ENCODE measurements around the gene LRFN4. TPM values are rescaled to one million over a fixed set of nuclear protein-coding genes. Genes with fewer than 3 reads are reported as not detected.

Gene LRFN4
- polyA plus RNA-seq, 3 donors = 1.0 to 7.7 (median 1.7) TPM

DNA sequence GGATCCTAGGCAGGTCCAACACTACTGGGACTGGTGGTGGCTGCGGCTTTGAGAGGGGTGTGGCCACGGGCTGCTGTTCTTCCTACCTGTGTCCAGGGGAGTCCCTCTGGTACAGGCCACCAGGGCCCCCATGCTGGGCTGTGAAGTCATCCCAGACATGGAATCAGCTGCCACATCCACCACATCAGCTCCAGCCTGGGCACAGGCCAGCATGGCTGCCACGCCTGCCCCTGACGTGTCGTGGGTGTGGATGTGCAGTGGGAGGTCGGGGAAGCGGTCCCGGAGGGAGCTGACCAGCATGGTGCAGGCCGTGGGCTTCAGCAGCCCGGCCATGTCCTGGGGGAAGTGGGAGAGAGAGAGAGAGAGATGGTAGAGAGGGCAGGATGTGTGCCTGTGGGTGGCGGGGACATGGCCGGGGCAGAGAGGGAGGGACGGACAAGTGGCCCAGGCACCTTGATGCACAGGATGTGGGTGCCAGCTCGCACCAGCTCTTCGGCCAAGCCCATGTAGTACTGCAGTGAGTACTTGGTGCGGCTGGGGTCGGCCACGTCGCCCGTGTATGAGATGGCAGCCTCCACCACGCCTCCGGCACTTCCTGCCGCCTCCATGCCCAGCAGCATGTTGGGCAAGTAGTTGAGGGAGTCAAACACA lies 6.2 kb upstream of the LRFN4 start:
- Mint-ChIP-seq H3K27me3 (ENCODE audit: low read depth in 3 of 3) (peaks cover 0 to 3% (median 0%) of the 10 kb centered on the region in 3 donors), H3K27ac (peak overlapping the region in 1 of 7 donors; percentile 20), H3K9me3 (no peaks in the 10 kb centered on the region), H3K4me3 (no peak overlapping the region), H3K4me1 (peaks cover 25% of the 10 kb centered on the region), H3K36me3 (peaks cover 12 to 30% of the 10 kb centered on the region in 2 donors)
- peaks cover 27 to 32% of the 10 kb centered on the region in 2 donors for H3K36me3 ChIP-seq (replicated peaks in 1 of 2; ENCODE audit: control insufficient read depth in 1 of 2, insufficient read depth in 2 of 2, low read length in 2 of 2)
- H3K4me1 ChIP-seq (ENCODE audit: control insufficient read depth in 1 of 2, insufficient read depth in 2 of 2, low read length in 2 of 2) = peaks cover 13 to 16% of the 10 kb centered on the region in 2 donors
- DNase-seq = peak in 1 of 3 donors; percentile 3
- H3K27ac ChIP-seq (ENCODE audit: low read depth in 1 of 2, low read length in 2 of 2) = no peak overlapping the region
- no peaks in the 10 kb centered on the region for H3K9me3 ChIP-seq (replicated peaks in 1 of 2; ENCODE audit: control insufficient read depth in 1 of 2, insufficient read depth in 1 of 2, low read length in 2 of 2)
- no peak overlapping the region for H3K4me3 ChIP-seq (replicated peaks in 1 of 3; ENCODE audit: low read depth in 2 of 3, low read length in 3 of 3)
- H3K27me3 ChIP-seq (ENCODE audit: control insufficient read depth in 2 of 2, insufficient read depth in 2 of 2, low read length in 2 of 2) = no peaks in the 10 kb centered on the region
- no peak for TF ChIP-seq CTCF (IDR thresholded peaks at IDR 0.05)
- no peaks in the 10 kb centered on the region for H3K79me2 ChIP-seq (ENCODE audit: insufficient read depth, low read length)
- intact Hi-C loops (cut with micrococcal nuclease) = no loop called here
- no peak overlapping the region for H2AFZ ChIP-seq (ENCODE audit: insufficient read depth, low read depth, low read length, poor library complexity, severe bottlenecking)
- 91% methylated on average over 21 of the region's 23 CpGs for WGBS (ENCODE audit: insufficient coverage)
- no peak overlapping the region for H3K4me2 ChIP-seq (replicated peaks; ENCODE audit: extremely low read depth, low read length, poor library complexity, severe bottlenecking)
- H3K9ac ChIP-seq (ENCODE audit: insufficient read depth, low read length, poor library complexity, severe bottlenecking) = no peak overlapping the region
- H4K20me1 ChIP-seq (ENCODE audit: insufficient read depth, low read length) = no peaks in the 10 kb centered on the region

GRCh38 chr11:66851239-66851596 lies 5.6 kb upstream of the LRFN4 start:
- H3K36me3 ChIP-seq (replicated peaks in 1 of 2; ENCODE audit: control insufficient read depth in 1 of 2, insufficient read depth in 2 of 2, low read length in 2 of 2) = peaks cover 22 to 27% of the 10 kb centered on the region in 2 donors
- no peak overlapping the region for H3K9ac ChIP-seq (ENCODE audit: insufficient read depth, low read length, poor library complexity, severe bottlenecking)
- no peaks in the 10 kb centered on the region for H4K20me1 ChIP-seq (ENCODE audit: insufficient read depth, low read length)
- H3K27ac ChIP-seq (ENCODE audit: low read depth in 1 of 2, low read length in 2 of 2) = no peak overlapping the region
- no peak overlapping the region for H3K4me3 ChIP-seq (replicated peaks in 1 of 3; ENCODE audit: low read depth in 2 of 3, low read length in 3 of 3)
- 100% methylated on average over 2 of the region's 4 CpGs for WGBS (ENCODE audit: insufficient coverage)
- H3K9me3 ChIP-seq (replicated peaks in 1 of 2; ENCODE audit: control insufficient read depth in 1 of 2, insufficient read depth in 1 of 2, low read length in 2 of 2) = no peaks in the 10 kb centered on the region
- no peaks in the 10 kb centered on the region for H3K79me2 ChIP-seq (ENCODE audit: insufficient read depth, low read length)
- peaks cover 16 to 19% of the 10 kb centered on the region in 2 donors for H3K4me1 ChIP-seq (ENCODE audit: control insufficient read depth in 1 of 2, insufficient read depth in 2 of 2, low read length in 2 of 2)
- no peaks in the 10 kb centered on the region for H3K27me3 ChIP-seq (ENCODE audit: control insufficient read depth in 2 of 2, insufficient read depth in 2 of 2, low read length in 2 of 2)
- H3K4me2 ChIP-seq (replicated peaks; ENCODE audit: extremely low read depth, low read length, poor library complexity, severe bottlenecking) = no peak overlapping the region
- Mint-ChIP-seq H3K36me3 (peaks cover 9 to 26% of the 10 kb centered on the region in 2 donors), H3K27ac (no peak overlapping the region), H3K4me3 (no peak overlapping the region), H3K9me3 (no peaks in the 10 kb centered on the region), H3K4me1 (peaks cover 26% of the 10 kb centered on the region), H3K27me3 (ENCODE audit: low read depth in 3 of 3) (peaks cover 0 to 3% (median 0%) of the 10 kb centered on the region in 3 donors)
- DNase-seq = no peak
- intact Hi-C loops (cut with micrococcal nuclease) = no loop called here
- H2AFZ ChIP-seq (ENCODE audit: insufficient read depth, low read depth, low read length, poor library complexity, severe bottlenecking) = peak overlapping the region; percentile 54
- TF ChIP-seq CTCF (IDR thresholded peaks at IDR 0.05) = no peak
